Caco-2 (cell line): ENCODE measurements around the gene TENT5A. TPM values are rescaled to one million over a fixed set of nuclear protein-coding genes. Genes with fewer than 3 reads are reported as not detected.

Experiments
- BruUV-seq: library from RNA; stranded (reverse); fragments of 400-500 nt; replicated peaks from 2 replicates; lab custom pipeline; 2021; lab: Mats Ljungman, UMichigan
- CTCF ChIA-PET: fragments of 300-600 bp; sonication (Branson Sonifier 250); formaldehyde crosslinking; loops from one replicate; lab custom pipeline; 2022; ENCODE audit warnings: antibody characterized with exemption; lab: Charles Lee
- POLR2A ChIA-PET: fragments of 300-600 bp; sonication (Branson Sonifier 250); formaldehyde crosslinking; loops from one replicate; lab custom pipeline; 2022; ENCODE audit warnings: antibody characterized with exemption; lab: Charles Lee
- DNase-seq, 2 experiments: peaks; one replicate each; pipeline versions ENCODE4 v3.0.0 to v3.0.0-alpha.2; 2020 to 2022
- H3K27me3 ChIP-seq: replicated peaks from 2 replicates; pipeline ENCODE4 v1.6.0; 2011; ENCODE audit warnings: low read length; ENCODE audit not compliant: control insufficient read depth, insufficient read depth
- H3K36me3 ChIP-seq: 2 replicates; pipeline ENCODE4 v1.5.1; 2011; ENCODE audit warnings: low read length; ENCODE audit not compliant: control insufficient read depth, insufficient read depth
- H3K4me1 ChIP-seq: fragments of 250-450 bp; sonication (Bioruptor Pico); 2 replicates; pipeline ENCODE4 v1.5.1; 2020; ENCODE audit warnings: mild to moderate bottlenecking
- H3K4me3 ChIP-seq: 2 replicates; pipeline ENCODE4 v1.5.1; 2011; ENCODE audit warnings: low read depth, mild to moderate bottlenecking, control low read depth, low read length
- H3K9me3 ChIP-seq: fragments of 250-450 bp; sonication (Bioruptor Pico); 2 replicates; pipeline ENCODE4 v1.5.1; 2020; ENCODE audit warnings: mild to moderate bottlenecking, moderate library complexity
- H3K27ac Mint-ChIP-seq: one replicate; pipeline ENCODE4 v1.8.0; 2022; ENCODE audit warnings: mixed read lengths; ENCODE audit not compliant: unreplicated experiment
- H3K27me3 Mint-ChIP-seq: one replicate; pipeline ENCODE4 v1.8.0; 2022; ENCODE audit warnings: mixed read lengths; ENCODE audit not compliant: insufficient read depth, unreplicated experiment
- H3K36me3 Mint-ChIP-seq: one replicate; pipeline ENCODE4 v1.8.0; 2022; ENCODE audit warnings: mild to moderate bottlenecking, mixed read lengths; ENCODE audit not compliant: insufficient read depth, unreplicated experiment
- H3K4me1 Mint-ChIP-seq: one replicate; pipeline ENCODE4 v1.8.0; 2022; ENCODE audit warnings: low read depth, mixed read lengths; ENCODE audit not compliant: unreplicated experiment
- H3K4me3 Mint-ChIP-seq: one replicate; pipeline ENCODE4 v1.8.0; 2022; ENCODE audit warnings: mild to moderate bottlenecking, moderate library complexity, mixed read lengths; ENCODE audit not compliant: unreplicated experiment
- H3K9me3 Mint-ChIP-seq: one replicate; pipeline ENCODE4 v1.8.0; 2022; ENCODE audit warnings: mixed read lengths; ENCODE audit not compliant: unreplicated experiment
- intact Hi-C: fragments of 100-400 bp; cut with micrococcal nuclease; formaldehyde crosslinking; loops from one replicate; pipeline ENCODE4 v1.10.0; 2022; ENCODE audit not compliant: unreplicated experiment
- total RNA-seq: library from RNA; stranded (reverse); gene quantifications from 2 replicates; pipeline ENCODE4 v1.2.3, GENCODE V29; 2022
- TF ChIP-seq, protein P1 (sequence below), 2 experiments: fragments of 200-600 bp in 1 of 2; IDR thresholded peaks; 1 replicate in 1 of 2; 2 replicates in 1 of 2; pipeline versions ENCODE4 v1.5.1 to v1.8.0; 2011 to 2022; ENCODE audit warnings: antibody characterized with exemption in 1 of 2, control low read depth in 1 of 2, inconsistent platforms in 1 of 2, low read depth in 1 of 2, low read length in 1 of 2, mild to moderate bottlenecking in 1 of 2, moderate library complexity in 1 of 2; ENCODE audit not compliant: insufficient read depth in 1 of 2, severe bottlenecking in 1 of 2, unreplicated experiment in 1 of 2

TENT5A gene
- total RNA-seq, 1 experiment from 2014 or later: 45.0 TPM

DNA sequence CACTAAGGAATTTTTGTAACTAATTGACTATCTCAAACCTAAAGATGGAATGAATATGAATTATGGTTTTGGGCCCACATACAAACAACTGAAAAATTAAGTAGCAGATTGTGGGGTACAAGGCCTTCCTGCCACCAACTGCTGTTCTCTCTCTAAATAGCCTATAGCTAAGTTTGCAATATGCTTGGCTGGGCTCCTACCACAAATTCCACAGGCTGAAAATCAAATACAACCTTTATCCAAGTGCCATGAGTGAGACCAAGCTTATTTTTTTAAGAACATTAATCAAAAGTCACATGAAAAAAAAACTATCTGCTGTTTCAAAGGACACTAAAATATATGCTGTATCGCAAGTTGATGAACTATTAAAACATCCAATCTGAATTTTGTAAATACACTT lies 52.1 kb downstream of the TENT5A start:
- Mint-ChIP-seq H3K27ac (no peak overlapping the region), H3K36me3 (no peaks in the 10 kb centered on the region), H3K4me3 (no peak overlapping the region), H3K27me3 (no peaks in the 10 kb centered on the region), H3K9me3 (no peaks in the 10 kb centered on the region), H3K4me1 (peaks cover 14% of the 10 kb centered on the region)
- no peak for DNase-seq
- intact Hi-C loops: no loop called here
- Histone ChIP-seq H3K9me3 (no peaks in the 10 kb centered on the region), H3K27me3 (no peaks in the 10 kb centered on the region), H3K4me3 (no peak overlapping the region), H3K36me3 (no peaks in the 10 kb centered on the region), H3K4me1 (peaks cover 22% of the 10 kb centered on the region)
- CTCF ChIA-PET: no interaction called here
- POLR2A ChIA-PET: no interaction called here
- TF ChIP-seq, protein P1, sequence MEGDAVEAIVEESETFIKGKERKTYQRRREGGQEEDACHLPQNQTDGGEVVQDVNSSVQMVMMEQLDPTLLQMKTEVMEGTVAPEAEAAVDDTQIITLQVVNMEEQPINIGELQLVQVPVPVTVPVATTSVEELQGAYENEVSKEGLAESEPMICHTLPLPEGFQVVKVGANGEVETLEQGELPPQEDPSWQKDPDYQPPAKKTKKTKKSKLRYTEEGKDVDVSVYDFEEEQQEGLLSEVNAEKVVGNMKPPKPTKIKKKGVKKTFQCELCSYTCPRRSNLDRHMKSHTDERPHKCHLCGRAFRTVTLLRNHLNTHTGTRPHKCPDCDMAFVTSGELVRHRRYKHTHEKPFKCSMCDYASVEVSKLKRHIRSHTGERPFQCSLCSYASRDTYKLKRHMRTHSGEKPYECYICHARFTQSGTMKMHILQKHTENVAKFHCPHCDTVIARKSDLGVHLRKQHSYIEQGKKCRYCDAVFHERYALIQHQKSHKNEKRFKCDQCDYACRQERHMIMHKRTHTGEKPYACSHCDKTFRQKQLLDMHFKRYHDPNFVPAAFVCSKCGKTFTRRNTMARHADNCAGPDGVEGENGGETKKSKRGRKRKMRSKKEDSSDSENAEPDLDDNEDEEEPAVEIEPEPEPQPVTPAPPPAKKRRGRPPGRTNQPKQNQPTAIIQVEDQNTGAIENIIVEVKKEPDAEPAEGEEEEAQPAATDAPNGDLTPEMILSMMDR (IDR thresholded peaks at IDR 0.05; ENCODE audit: insufficient read depth in 1 of 2, low read depth in 1 of 2, low read length in 1 of 2, severe bottlenecking in 1 of 2, unreplicated experiment in 1 of 2): no peak
- no TSS peak for BruUV-seq

DNA sequence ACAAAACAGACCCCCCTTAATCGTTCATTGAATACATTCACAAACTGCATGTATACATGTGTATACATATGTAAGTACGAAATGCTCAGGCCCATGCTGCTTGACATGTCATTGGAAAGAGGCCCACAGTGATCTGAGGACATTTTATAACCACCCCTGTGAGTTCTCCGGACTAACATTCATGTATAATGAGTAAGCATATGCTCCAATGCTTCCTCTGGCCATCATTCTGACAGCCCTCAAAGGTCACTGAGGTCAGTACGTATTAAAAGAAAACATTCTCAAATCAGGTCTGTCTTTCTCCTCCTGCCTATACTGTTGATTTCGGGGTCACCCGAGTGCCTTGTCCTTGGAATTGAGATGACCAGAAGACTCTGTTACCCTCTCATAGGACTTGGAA lies 54.9 kb downstream of the TENT5A start:
- Mint-ChIP-seq H3K36me3 (no peaks in the 10 kb centered on the region), H3K9me3 (no peaks in the 10 kb centered on the region), H3K4me1 (peaks cover 17% of the 10 kb centered on the region), H3K4me3 (no peak overlapping the region), H3K27ac (no peak overlapping the region), H3K27me3 (no peaks in the 10 kb centered on the region)
- ChIA-PET POLR2A (no interaction called here), CTCF (no interaction called here)
- TF ChIP-seq, protein P1 (IDR thresholded peaks at IDR 0.05; ENCODE audit: insufficient read depth in 1 of 2, low read depth in 1 of 2, low read length in 1 of 2, severe bottlenecking in 1 of 2, unreplicated experiment in 1 of 2): no peak
- Histone ChIP-seq H3K9me3 (no peaks in the 10 kb centered on the region), H3K4me3 (no peak overlapping the region), H3K27me3 (no peaks in the 10 kb centered on the region), H3K4me1 (peaks cover 27% of the 10 kb centered on the region), H3K36me3 (no peaks in the 10 kb centered on the region)
- intact Hi-C loops: loop anchor here (2.0 kb wide), 1 partner anchor 75 kb away; no protein-coding TSS in a partner anchor
- DNase-seq: no peak
- no TSS peak for BruUV-seq

DNA sequence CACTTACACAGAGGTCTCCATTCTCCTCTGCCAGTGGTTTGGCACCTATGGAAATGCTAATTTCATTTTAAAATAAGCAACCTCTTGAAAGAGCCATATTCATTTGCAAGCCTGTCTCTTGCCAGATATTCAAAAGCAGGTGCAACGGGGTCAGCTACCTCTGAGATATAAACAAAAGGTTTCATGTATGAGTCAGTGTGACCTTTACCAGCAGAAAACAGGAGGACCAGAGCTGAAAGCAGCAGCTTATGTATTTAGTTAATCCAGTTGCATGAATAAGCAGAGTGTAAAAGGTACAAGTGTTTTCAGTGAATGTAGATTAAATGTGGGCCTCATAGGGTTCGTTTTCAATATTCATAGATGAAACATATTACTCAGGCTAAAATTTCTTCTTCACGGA lies 56.0 kb downstream of the TENT5A start:
- H3K4me3 ChIP-seq: no peak overlapping the region
- H3K9me3 ChIP-seq: no peaks in the 10 kb centered on the region
- H3K36me3 ChIP-seq: no peaks in the 10 kb centered on the region
- no peaks in the 10 kb centered on the region for H3K27me3 ChIP-seq
- intact Hi-C loops: loop anchor here (2.0 kb wide), 1 partner anchor 74 kb away; no protein-coding TSS in a partner anchor
- ChIA-PET CTCF (no interaction called here), POLR2A (interaction anchor here (0.6 kb wide), 1 partner anchor 31 kb away, joined by 3 read pairs; no protein-coding TSS in a partner anchor)
- no peaks in the 10 kb centered on the region for H3K9me3 Mint-ChIP-seq
- H3K27me3 Mint-ChIP-seq: no peaks in the 10 kb centered on the region
- H3K27ac Mint-ChIP-seq: no peak overlapping the region
- no peaks in the 10 kb centered on the region for H3K36me3 Mint-ChIP-seq
- H3K4me1 ChIP-seq: peaks cover 27% of the 10 kb centered on the region
- peaks cover 17% of the 10 kb centered on the region for H3K4me1 Mint-ChIP-seq
- BruUV-seq: no TSS peak
- DNase-seq: peak; percentile 29 to 38
- no peak overlapping the region for H3K4me3 Mint-ChIP-seq
- TF ChIP-seq, protein P1 (IDR thresholded peaks at IDR 0.05; ENCODE audit: insufficient read depth in 1 of 2, low read depth in 1 of 2, low read length in 1 of 2, severe bottlenecking in 1 of 2, unreplicated experiment in 1 of 2): no peak
